GM18499 (cell line): ENCODE data around the gene LPCAT2.

Experiments
- ATAC-seq: cut with Tn5 transposase; IDR thresholded peaks from one replicate; pipeline ENCODE4 v1.9.1; 2021; ENCODE audit warnings: moderate number of reproducible peaks; ENCODE audit not compliant: insufficient read depth, unreplicated experiment

LPCAT2 gene

GRCh38 chr16:55501549-55502322 is 7.1 kb upstream of the LPCAT2 start:
- no peak for ATAC-seq

- no peak for ATAC-seq
Measured at GRCh38 chr16:55502801-55503366, 6.0 kb upstream of the LPCAT2 start.

GRCh38 chr16:55503726-55504550 is 4.9 kb upstream of the LPCAT2 start:
- ATAC-seq: no peak

- ATAC-seq: no peak
Measured at GRCh38 chr16:55505333-55506015, 3.4 kb upstream of the LPCAT2 start.

GRCh38 chr16:55506083-55506482 is 2.8 kb upstream of the LPCAT2 start:
- no peak for ATAC-seq

GRCh38 chr16:55506708-55507107 is 2.2 kb upstream of the LPCAT2 start:
- no peak for ATAC-seq

GRCh38 chr16:55508271-55508921 is 476 bp upstream of the LPCAT2 start:
- ATAC-seq: no peak

GRCh38 chr16:55510185-55510805 is 1.4 kb downstream of the LPCAT2 start:
- no peak for ATAC-seq

- ATAC-seq: no peak
Measured at GRCh38 chr16:55512941-55513340, 4.1 kb downstream of the LPCAT2 start.

- ATAC-seq: no peak
Measured at GRCh38 chr16:55513616-55514015, 4.7 kb downstream of the LPCAT2 start.

- no peak for ATAC-seq
Measured at GRCh38 chr16:55515111-55515510, 6.2 kb downstream of the LPCAT2 start.

- no peak for ATAC-seq
Measured at GRCh38 chr16:55521792-55522191, 12.9 kb downstream of the LPCAT2 start.

- ATAC-seq: no peak
Measured at GRCh38 chr16:55526441-55526840, 17.6 kb downstream of the LPCAT2 start.

GRCh38 chr16:55527885-55528284 is 19.0 kb downstream of the LPCAT2 start:
- no peak for ATAC-seq

- no peak for ATAC-seq
Measured at GRCh38 chr16:55529018-55529417, 20.1 kb downstream of the LPCAT2 start.

- no peak for ATAC-seq
Measured at GRCh38 chr16:55530316-55530856, 21.5 kb downstream of the LPCAT2 start.

GRCh38 chr16:55532227-55532626 is 23.4 kb downstream of the LPCAT2 start:
- no peak for ATAC-seq

GRCh38 chr16:55534756-55535155 is 25.9 kb downstream of the LPCAT2 start:
- no peak for ATAC-seq

GRCh38 chr16:55539049-55539448 is 30.2 kb downstream of the LPCAT2 start:
- ATAC-seq: no peak
